ENCODE results near the gene NUDCD3.

Gene NUDCD3

GRCh38 chr7:44533301-44534055 is 43.0 kb upstream of the NUDCD3 start:
- Histone ChIP-seq H3K4me3 (ENCODE audit: low read length) (no peak overlapping the region), H3K9ac (ENCODE audit: low read length) (no peak overlapping the region), H3K4me1 (ENCODE audit: control insufficient read depth, insufficient read depth, low read length) (no peaks in the 10 kb centered on the region), H3K36me3 (ENCODE audit: control insufficient read depth, insufficient read depth, low read length, severe bottlenecking) (no peaks in the 10 kb centered on the region), H3K9me3 (ENCODE audit: control insufficient read depth, low read length) (no peaks in the 10 kb centered on the region), H3K27me3 (replicated peaks; ENCODE audit: control insufficient read depth, insufficient read depth, low read length) (peaks cover 2% of the 10 kb centered on the region)
- peak; percentile 5 for DNase-seq (ENCODE audit: low read depth)

DNA sequence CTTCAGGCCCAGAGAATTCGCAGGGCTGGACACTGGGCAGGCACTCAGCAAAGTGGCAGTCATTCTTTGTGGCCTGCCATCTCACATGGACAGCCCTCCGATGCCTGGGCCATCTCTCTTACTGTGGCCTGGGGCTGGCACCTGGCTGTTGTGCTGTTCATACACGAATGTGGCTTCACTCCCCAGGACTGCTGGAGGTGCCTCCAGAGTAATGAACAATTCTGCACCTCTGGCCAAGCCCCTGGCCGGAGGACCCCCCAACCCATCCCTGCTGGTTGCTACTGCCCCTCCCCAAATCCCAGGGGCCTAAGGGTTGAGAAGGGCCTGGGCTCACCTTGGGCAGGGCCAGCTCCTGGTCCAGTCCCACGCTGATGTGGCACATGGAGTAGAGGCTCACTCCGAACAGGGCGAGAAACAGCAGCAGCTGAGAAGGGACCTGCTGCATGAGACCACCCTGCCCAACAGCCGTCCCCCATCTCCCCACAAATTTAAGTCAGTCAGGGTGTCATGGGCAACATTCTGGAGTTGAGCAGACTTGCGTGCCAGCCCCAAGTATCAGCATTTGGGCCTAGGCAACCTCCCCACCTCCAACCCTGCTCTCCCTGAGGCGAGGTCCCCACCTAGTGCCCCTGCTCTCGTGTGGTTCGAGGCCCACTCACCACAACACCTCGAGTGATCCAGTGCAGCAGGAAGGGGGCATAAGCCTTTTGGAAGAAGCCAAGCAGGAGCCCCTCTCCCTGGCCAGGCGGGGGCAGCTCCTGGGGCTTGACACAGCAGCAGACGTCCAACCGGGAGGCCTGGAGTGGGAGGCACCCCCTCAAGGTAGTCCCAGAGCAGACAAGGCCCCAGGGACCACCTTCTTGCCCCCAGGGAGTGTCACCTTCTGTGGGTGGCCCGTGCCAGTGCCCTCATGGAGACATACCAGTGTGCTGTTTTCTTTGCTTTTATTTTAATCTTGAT is 41.2 kb upstream of the NUDCD3 start:
- no peaks in the 10 kb centered on the region for H3K4me1 ChIP-seq (ENCODE audit: control insufficient read depth, insufficient read depth, low read length)
- no peak for DNase-seq (ENCODE audit: low read depth)
- no peak overlapping the region for H3K9ac ChIP-seq (ENCODE audit: low read length)
- no peaks in the 10 kb centered on the region for H3K36me3 ChIP-seq (ENCODE audit: control insufficient read depth, insufficient read depth, low read length, severe bottlenecking)
- no peak overlapping the region for H3K4me3 ChIP-seq (ENCODE audit: low read length)
- H3K9me3 ChIP-seq (ENCODE audit: control insufficient read depth, low read length), result peaks cover 6% of the 10 kb centered on the region
- no peaks in the 10 kb centered on the region for H3K27me3 ChIP-seq (replicated peaks; ENCODE audit: control insufficient read depth, insufficient read depth, low read length)

GRCh38 chr7:44530990-44531389 is 40.5 kb upstream of the NUDCD3 start:
- Histone ChIP-seq H3K4me3 (ENCODE audit: low read length) (no peak overlapping the region), H3K9ac (ENCODE audit: low read length) (no peak overlapping the region), H3K27me3 (replicated peaks; ENCODE audit: control insufficient read depth, insufficient read depth, low read length) (no peaks in the 10 kb centered on the region), H3K36me3 (ENCODE audit: control insufficient read depth, insufficient read depth, low read length, severe bottlenecking) (no peaks in the 10 kb centered on the region), H3K4me1 (ENCODE audit: control insufficient read depth, insufficient read depth, low read length) (no peaks in the 10 kb centered on the region), H3K9me3 (ENCODE audit: control insufficient read depth, low read length) (peaks cover 9% of the 10 kb centered on the region)
- DNase-seq (ENCODE audit: low read depth), result no peak

DNA sequence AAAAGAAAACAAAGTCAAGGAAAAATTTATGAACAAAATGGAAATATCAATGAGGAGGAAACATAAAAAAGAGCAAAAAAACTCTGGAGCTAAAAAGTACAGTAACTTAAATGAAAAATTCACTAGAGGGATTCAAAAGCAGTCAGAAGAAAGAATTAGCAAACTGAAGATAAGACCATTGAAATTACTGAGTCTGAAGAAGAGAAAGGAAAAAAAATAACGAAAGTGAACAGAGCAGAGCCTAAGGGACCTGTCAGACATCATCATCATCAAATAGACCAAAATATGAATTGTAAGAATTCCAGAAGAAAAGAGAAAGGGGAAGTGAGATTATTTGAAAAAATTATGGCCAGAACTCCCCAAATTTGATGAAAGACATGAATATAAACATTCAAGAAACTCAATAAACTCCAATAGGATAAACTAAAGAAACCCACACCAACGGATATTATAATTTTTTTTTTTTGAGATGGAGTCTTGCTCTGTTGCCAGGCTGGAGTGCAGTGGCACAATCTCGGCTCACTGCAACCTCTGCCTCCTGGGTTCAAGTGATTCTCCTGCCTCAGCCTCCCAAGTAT is 34.4 kb upstream of the NUDCD3 start:
- Histone ChIP-seq H3K27me3 (replicated peaks; ENCODE audit: control insufficient read depth, insufficient read depth, low read length) (peaks cover 16% of the 10 kb centered on the region), H3K4me1 (ENCODE audit: control insufficient read depth, insufficient read depth, low read length) (no peaks in the 10 kb centered on the region), H3K4me3 (ENCODE audit: low read length) (no peak overlapping the region), H3K9me3 (ENCODE audit: control insufficient read depth, low read length) (peaks cover 24% of the 10 kb centered on the region), H3K9ac (ENCODE audit: low read length) (no peak overlapping the region), H3K36me3 (ENCODE audit: control insufficient read depth, insufficient read depth, low read length, severe bottlenecking) (no peaks in the 10 kb centered on the region)
- no peak for DNase-seq (ENCODE audit: low read depth)

GRCh38 chr7:44522315-44522714 is 31.9 kb upstream of the NUDCD3 start:
- no peaks in the 10 kb centered on the region for H3K36me3 ChIP-seq (ENCODE audit: control insufficient read depth, insufficient read depth, low read length, severe bottlenecking)
- peaks cover 23% of the 10 kb centered on the region for H3K27me3 ChIP-seq (replicated peaks; ENCODE audit: control insufficient read depth, insufficient read depth, low read length)
- no peak overlapping the region for H3K4me3 ChIP-seq (ENCODE audit: low read length)
- no peak overlapping the region for H3K9ac ChIP-seq (ENCODE audit: low read length)
- H3K4me1 ChIP-seq (ENCODE audit: control insufficient read depth, insufficient read depth, low read length), result no peaks in the 10 kb centered on the region
- H3K9me3 ChIP-seq (ENCODE audit: control insufficient read depth, low read length), result peaks cover 19% of the 10 kb centered on the region
- DNase-seq (ENCODE audit: low read depth), result no peak

DNA sequence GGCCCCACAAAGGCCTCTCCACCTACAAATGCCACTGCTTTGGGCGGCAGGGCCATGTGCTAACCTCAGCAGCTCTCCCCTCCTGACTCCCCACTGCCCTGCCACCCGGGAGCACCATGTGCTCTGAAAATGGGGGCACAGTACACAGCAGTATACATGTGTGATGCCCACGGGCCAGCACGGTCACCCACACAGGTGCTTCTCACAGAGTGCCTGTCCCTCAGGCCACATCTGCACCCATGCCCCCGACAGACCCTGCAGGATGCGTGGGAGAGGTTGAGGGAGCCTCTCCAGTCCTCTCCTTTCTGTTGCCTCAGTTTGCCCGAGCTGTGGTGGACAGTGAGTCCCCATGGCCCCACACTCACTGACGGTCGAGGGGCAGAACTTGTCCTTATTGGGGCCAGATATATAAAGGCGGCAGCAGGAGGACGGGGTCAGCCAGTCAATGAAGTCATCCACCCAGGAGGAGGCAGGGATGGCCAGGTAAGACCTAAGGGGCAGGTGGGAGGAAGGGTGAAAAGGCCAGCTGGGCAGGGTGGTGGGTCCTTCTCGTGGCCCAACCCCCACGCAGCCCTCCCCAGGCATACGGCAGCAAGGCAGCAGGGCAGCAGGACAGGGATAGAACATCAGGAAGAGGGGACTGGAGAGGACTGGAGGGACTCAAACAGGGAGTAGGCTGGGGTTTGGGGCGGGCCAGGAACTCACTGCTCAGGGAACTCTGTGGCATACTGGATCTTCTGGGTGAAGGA is 31.1 kb upstream of the NUDCD3 start:
- no peak for DNase-seq (ENCODE audit: low read depth)
- H3K9ac ChIP-seq (ENCODE audit: low read length), result no peak overlapping the region
- peaks cover 23% of the 10 kb centered on the region for H3K27me3 ChIP-seq (replicated peaks; ENCODE audit: control insufficient read depth, insufficient read depth, low read length)
- H3K4me3 ChIP-seq (ENCODE audit: low read length), result no peak overlapping the region
- H3K36me3 ChIP-seq (ENCODE audit: control insufficient read depth, insufficient read depth, low read length, severe bottlenecking), result no peaks in the 10 kb centered on the region
- peaks cover 19% of the 10 kb centered on the region for H3K9me3 ChIP-seq (ENCODE audit: control insufficient read depth, low read length)
- H3K4me1 ChIP-seq (ENCODE audit: control insufficient read depth, insufficient read depth, low read length), result no peaks in the 10 kb centered on the region

DNA sequence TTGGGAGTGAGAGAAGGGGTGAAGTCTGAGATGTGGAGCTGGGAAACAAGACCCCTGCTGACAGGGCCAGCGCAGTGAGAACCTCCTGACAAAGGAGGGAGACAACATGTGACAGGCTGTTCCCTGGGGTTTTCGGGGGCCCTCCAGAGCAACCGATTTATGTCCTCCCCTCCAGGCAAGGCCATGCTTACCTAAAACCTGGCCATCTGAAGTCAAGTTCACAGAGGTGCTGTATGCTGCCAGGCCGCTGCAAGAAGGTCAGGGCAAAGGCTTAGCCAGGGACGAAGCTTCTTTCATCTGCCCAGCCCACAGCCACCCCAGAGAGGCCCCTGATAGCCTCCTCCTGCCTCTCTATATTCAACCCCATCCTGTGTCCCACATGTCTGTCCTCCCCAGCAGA is 30.1 kb upstream of the NUDCD3 start:
- no peaks in the 10 kb centered on the region for H3K4me1 ChIP-seq (ENCODE audit: control insufficient read depth, insufficient read depth, low read length)
- DNase-seq (ENCODE audit: low read depth), result no peak
- no peak overlapping the region for H3K4me3 ChIP-seq (ENCODE audit: low read length)
- peaks cover 15% of the 10 kb centered on the region for H3K9me3 ChIP-seq (ENCODE audit: control insufficient read depth, low read length)
- no peaks in the 10 kb centered on the region for H3K36me3 ChIP-seq (ENCODE audit: control insufficient read depth, insufficient read depth, low read length, severe bottlenecking)
- H3K27me3 ChIP-seq (replicated peaks; ENCODE audit: control insufficient read depth, insufficient read depth, low read length), result peaks cover 23% of the 10 kb centered on the region
- no peak overlapping the region for H3K9ac ChIP-seq (ENCODE audit: low read length)

DNA sequence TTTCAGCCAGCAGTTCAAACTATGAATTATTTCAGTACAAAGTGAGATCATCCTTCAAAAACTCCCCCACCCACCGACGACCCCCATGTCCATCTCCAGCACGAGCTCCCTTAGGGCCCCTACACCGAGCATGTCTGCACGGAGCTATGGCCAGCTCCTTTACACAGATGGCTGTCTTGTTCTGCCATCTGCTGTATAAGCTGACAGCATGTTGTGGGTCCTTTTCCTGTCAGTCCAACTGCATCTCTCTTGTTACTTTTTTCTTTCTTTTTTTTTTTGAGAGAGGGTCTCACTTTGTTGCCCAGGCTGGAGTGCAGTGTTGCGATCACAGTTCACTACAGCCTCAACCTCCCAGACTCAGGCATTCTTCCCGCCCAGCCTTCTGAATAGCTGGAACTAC is 29.1 kb upstream of the NUDCD3 start:
- H3K36me3 ChIP-seq (ENCODE audit: control insufficient read depth, insufficient read depth, low read length, severe bottlenecking), result no peaks in the 10 kb centered on the region
- H3K27me3 ChIP-seq (replicated peaks; ENCODE audit: control insufficient read depth, insufficient read depth, low read length), result peaks cover 23% of the 10 kb centered on the region
- no peak overlapping the region for H3K4me3 ChIP-seq (ENCODE audit: low read length)
- no peak for DNase-seq (ENCODE audit: low read depth)
- no peak overlapping the region for H3K9ac ChIP-seq (ENCODE audit: low read length)
- H3K9me3 ChIP-seq (ENCODE audit: control insufficient read depth, low read length), result peaks cover 9% of the 10 kb centered on the region
- H3K4me1 ChIP-seq (ENCODE audit: control insufficient read depth, insufficient read depth, low read length), result no peaks in the 10 kb centered on the region

DNA sequence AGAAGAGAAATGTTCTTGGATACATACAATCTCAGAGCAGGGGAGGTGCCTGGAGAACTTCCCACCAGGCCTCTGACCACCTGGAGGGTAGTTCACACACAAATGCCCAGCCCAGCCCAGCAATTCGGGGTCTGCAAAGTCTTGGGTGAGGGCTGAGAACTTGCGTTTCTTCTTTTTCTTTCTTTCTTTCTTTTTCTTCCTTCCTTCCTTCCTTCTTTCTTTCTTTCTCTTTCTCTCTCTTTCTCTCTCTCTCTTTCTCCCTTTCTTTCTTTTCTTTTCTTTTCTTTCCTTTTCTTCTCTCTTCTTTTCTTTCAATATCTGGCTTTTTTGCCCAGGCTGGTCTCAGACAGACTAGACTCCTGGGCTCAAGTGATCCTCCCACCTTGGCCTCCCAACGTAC is 28.3 kb upstream of the NUDCD3 start:
- Histone ChIP-seq H3K4me3 (ENCODE audit: low read length) (no peak overlapping the region), H3K27me3 (replicated peaks; ENCODE audit: control insufficient read depth, insufficient read depth, low read length) (peaks cover 23% of the 10 kb centered on the region), H3K9ac (ENCODE audit: low read length) (no peak overlapping the region), H3K36me3 (ENCODE audit: control insufficient read depth, insufficient read depth, low read length, severe bottlenecking) (no peaks in the 10 kb centered on the region), H3K4me1 (ENCODE audit: control insufficient read depth, insufficient read depth, low read length) (no peaks in the 10 kb centered on the region), H3K9me3 (ENCODE audit: control insufficient read depth, low read length) (peaks cover 2% of the 10 kb centered on the region)
- no peak for DNase-seq (ENCODE audit: low read depth)

GRCh38 chr7:44517175-44517574 is 26.7 kb upstream of the NUDCD3 start:
- DNase-seq (ENCODE audit: low read depth), result no peak
- peaks cover 17% of the 10 kb centered on the region for H3K27me3 ChIP-seq (replicated peaks; ENCODE audit: control insufficient read depth, insufficient read depth, low read length)
- no peaks in the 10 kb centered on the region for H3K36me3 ChIP-seq (ENCODE audit: control insufficient read depth, insufficient read depth, low read length, severe bottlenecking)
- H3K9me3 ChIP-seq (ENCODE audit: control insufficient read depth, low read length), result no peaks in the 10 kb centered on the region
- no peak overlapping the region for H3K4me3 ChIP-seq (ENCODE audit: low read length)
- no peak overlapping the region for H3K9ac ChIP-seq (ENCODE audit: low read length)
- H3K4me1 ChIP-seq (ENCODE audit: control insufficient read depth, insufficient read depth, low read length), result no peaks in the 10 kb centered on the region

All from adipocyte (in vitro differentiated cells).